HepG2 (cell line): Measurements from ENCODE around the gene RSBN1L. TPM values are rescaled to one million over a fixed set of nuclear protein-coding genes. Genes with fewer than 3 reads are reported as not detected.

Experiments
- ATAC-seq: fragments of 200-7000 bp; cut with Tn5 transposase; 3 replicates; pipeline ENCODE4 v1.9.1; 2020; ENCODE audit warnings: mild to moderate bottlenecking, moderate library complexity
- BruUV-seq: library from RNA; stranded (reverse); fragments of 400-500 nt; replicated peaks from 2 replicates; lab custom pipeline; 2021; lab: Mats Ljungman, UMichigan
- CTCF ChIA-PET: fragments of 300-600 bp; formaldehyde crosslinking; extraction: SDS; loops from one replicate; lab custom pipeline; 2021; ENCODE audit warnings: low total read pairs, inconsistent platforms, low intra/inter-chr PET ratio; lab: Yijun Ruan, JAX
- POLR2A ChIA-PET: fragments of 350-600 bp; sonication (Branson Sonifier 250); formaldehyde crosslinking; loops from one replicate; lab custom pipeline; 2020; ENCODE audit warnings: antibody characterized with exemption, inconsistent platforms; lab: Yijun Ruan, JAX
- DNase-seq: peaks from one replicate; pipeline ENCODE4 v3.0.0-alpha.2; 2015; ENCODE audit warnings: low spot score
- FAIRE-seq: peaks from 3 replicates; lab custom pipeline; 2011; peaks lifted over from hg19 to GRCh38; lab: Jason Lieb, UNC
- H2AFZ ChIP-seq: one replicate; pipeline ENCODE4 v1.6.1; 2011; ENCODE audit warnings: low read length, inconsistent platforms
- H3K27ac ChIP-seq: fragments of 300-600 bp; 3 replicates; pipeline ENCODE4 v1.8.0; 2011; ENCODE audit warnings: mixed run types, mild to moderate bottlenecking, mixed read lengths, low read length, inconsistent platforms; ENCODE audit not compliant: insufficient read depth; ENCODE audit errors: extremely low read length
- H3K27me3 ChIP-seq, 2 experiments: fragments of 200-600 bp in 1 of 2; 2 replicates in 1 of 2; 3 replicates in 1 of 2; pipeline versions ENCODE4 v1.6.0 to v1.8.0; 2011; ENCODE audit warnings: low read length in 2 of 2, mild to moderate bottlenecking in 2 of 2, moderate library complexity in 2 of 2, inconsistent platforms in 1 of 2; ENCODE audit not compliant: insufficient read depth in 2 of 2, control insufficient read depth in 1 of 2
- H3K36me3 ChIP-seq, 2 experiments: fragments of 200-600 bp in 1 of 2; replicated peaks in 1 of 2; 2 replicates in 1 of 2; 3 replicates in 1 of 2; pipeline versions ENCODE4 v1.5.1 to v1.8.0; 2011; ENCODE audit warnings: low read length in 2 of 2, inconsistent platforms in 1 of 2; ENCODE audit not compliant: insufficient read depth in 2 of 2, control insufficient read depth in 1 of 2
- H3K4me1 ChIP-seq: 2 replicates; pipeline ENCODE4 v1.5.1; 2012; ENCODE audit warnings: low read length, inconsistent platforms; ENCODE audit not compliant: insufficient read depth
- H3K4me2 ChIP-seq: 2 replicates; pipeline ENCODE4 v1.6.0; 2011; ENCODE audit warnings: low read depth, low read length, inconsistent platforms
- H3K4me3 ChIP-seq, 3 experiments: fragments of 200-600 bp in 1 of 3; sonication (generic), shearing (Covaris generic) in 1 of 3; replicated peaks in 1 of 3; 2 replicates each; pipeline ENCODE4 v1.5.1; 2011 to 2016; ENCODE audit warnings: low read length in 3 of 3, inconsistent platforms in 2 of 3, low read depth in 2 of 3, mild to moderate bottlenecking in 2 of 3, control low read depth in 1 of 3, mixed read lengths in 1 of 3; ENCODE audit not compliant: insufficient read depth in 1 of 3
- H3K79me2 ChIP-seq: one replicate; pipeline ENCODE4 v1.6.1; 2011; ENCODE audit warnings: low read length, inconsistent platforms; ENCODE audit not compliant: insufficient read depth
- H3K9ac ChIP-seq: 2 replicates; pipeline ENCODE4 v1.6.0; 2011; ENCODE audit warnings: mild to moderate bottlenecking, low read depth, low read length, inconsistent platforms; ENCODE audit not compliant: insufficient read depth
- H3K9me3 ChIP-seq: 2 replicates; pipeline ENCODE4 v1.5.1; 2012; ENCODE audit warnings: mild to moderate bottlenecking, low read length
- H4K20me1 ChIP-seq: 2 replicates; pipeline ENCODE4 v1.6.0; 2011; ENCODE audit warnings: inconsistent platforms, mild to moderate bottlenecking, low read length, moderate library complexity; ENCODE audit not compliant: insufficient read depth
- ETV6 ChIP-seq: sonication (generic); formaldehyde crosslinking; conservative IDR thresholded peaks from 2 replicates; pipeline ENCODE4 v1.4.0; 2020; ENCODE audit warnings: missing genetic modification reagents
- LCORL ChIP-seq, 2 experiments: fragments of 450-650 bp in 1 of 2; sonication (generic) in 1 of 2; formaldehyde crosslinking in 1 of 2; IDR thresholded peaks; 2 replicates each; pipeline versions ENCODE4 v1.5.0 to v1.6.1; 2017 to 2020; ENCODE audit warnings: antibody characterized with exemption in 1 of 2, missing genetic modification reagents in 1 of 2
- NCOA1 ChIP-seq: sonication (generic); formaldehyde crosslinking; IDR thresholded peaks from 2 replicates; pipeline ENCODE4 v1.9.0; 2021; ENCODE audit warnings: missing genetic modification reagents
- RBM22 ChIP-seq: fragments of 200-400 bp; formaldehyde crosslinking; optimal IDR thresholded peaks from 2 replicates; pipeline ENCODE3; 2017; ENCODE audit warnings: mild to moderate bottlenecking, low read length, moderate library complexity
- RFXANK ChIP-seq: IDR thresholded peaks from 2 replicates; pipeline ENCODE4 v1.6.1; 2016
- SPEN ChIP-seq: sonication (generic); formaldehyde crosslinking; IDR thresholded peaks from 2 replicates; pipeline ENCODE4 v1.5.1; 2020; ENCODE audit warnings: low read depth, mild to moderate bottlenecking, missing genetic modification reagents
- XBP1 ChIP-seq: sonication (generic); formaldehyde crosslinking; IDR thresholded peaks from 2 replicates; pipeline ENCODE4 v1.5.0; 2020; ENCODE audit warnings: missing genetic modification reagents
- ZNF354B ChIP-seq: sonication (generic); formaldehyde crosslinking; IDR thresholded peaks from 2 replicates; pipeline ENCODE4 v1.8.0; 2022; ENCODE audit warnings: mild to moderate bottlenecking, missing genetic modification reagents
- ZNF530 ChIP-seq: sonication (generic); formaldehyde crosslinking; IDR thresholded peaks from 2 replicates; pipeline ENCODE4 v1.5.0; 2020; ENCODE audit warnings: low read depth, mild to moderate bottlenecking, missing genetic modification reagents
- ZNF788 ChIP-seq: sonication (generic); formaldehyde crosslinking; IDR thresholded peaks from 2 replicates; pipeline ENCODE4 v1.5.0; 2020; ENCODE audit warnings: mild to moderate bottlenecking, missing genetic modification reagents, borderline replicate concordance
- WGBS: methylation state at CpG from one replicate; pipeline ENCODE4 v1.1.6; 2017; ENCODE audit warnings: low lambda C conversion rate; 5-methylcytosine and 5-hydroxymethylcytosine counted together
- in situ Hi-C: cut with HindIII; loops from 2 replicates; pipeline ENCODE4 v1.10.0; 2017; ENCODE audit warnings: low pct_unique_long_range_greater_than_20kb; ENCODE audit not compliant: extremely low pct_ligation_motif_present
- intact Hi-C: fragments of 100-400 bp; cut with micrococcal nuclease; formaldehyde crosslinking; loops from one replicate; pipeline ENCODE4 v1.10.0; 2022; ENCODE audit not compliant: unreplicated experiment
- polyA plus RNA-seq, 8 experiments: library from polyadenylated mRNA; depleted of rRNA in 3 of 8; stranded (reverse) in 7 of 8; unstranded in 1 of 8; fragments of >200 nt; fragmentation: Illumina TruSeq in 4 of 8; extraction: Trizol in 4 of 8; gene quantifications; 2 replicates each; pipeline versions ENCODE4 v1.2.1 to v1.2.3, GENCODE V29; 2011 to 2016; ENCODE audit warnings: low read depth in 4 of 8, missing spikeins in 1 of 8, mixed read lengths in 1 of 8; ENCODE audit not compliant: insufficient read depth in 1 of 8
- total RNA-seq, 5 experiments: library from RNA; depleted of rRNA; stranded (reverse); fragments of >200 nt; fragmentation: Illumina TruSeq; extraction: Trizol; gene quantifications; 2 replicates each; pipeline ENCODE4 v1.2.3, GENCODE V29; 2016; ENCODE audit warnings: low read depth in 1 of 5
- TF ChIP-seq, protein P1 (sequence below): sonication (generic); formaldehyde crosslinking; conservative IDR thresholded peaks from 2 replicates; pipeline ENCODE4 v1.8.0; 2022; ENCODE audit warnings: mild to moderate bottlenecking, moderate library complexity, missing genetic modification reagents
- TF ChIP-seq, protein P2 (sequence below): sonication (generic); formaldehyde crosslinking; IDR thresholded peaks from 2 replicates; pipeline ENCODE4 v1.9.0; 2021; ENCODE audit warnings: missing genetic modification reagents, borderline replicate concordance
- TF ChIP-seq, protein P3 (sequence below): sonication (generic); formaldehyde crosslinking; IDR thresholded peaks from 2 replicates; pipeline ENCODE4 v1.4.0; 2020; ENCODE audit warnings: mild to moderate bottlenecking, missing genetic modification reagents

The RSBN1L gene
- total and polyA plus RNA-seq, 2 of the 13 experiments (the other 11 are each of a cell fraction or from before 2014, with no cell fraction given) = 7.7 to 21.3 TPM

DNA sequence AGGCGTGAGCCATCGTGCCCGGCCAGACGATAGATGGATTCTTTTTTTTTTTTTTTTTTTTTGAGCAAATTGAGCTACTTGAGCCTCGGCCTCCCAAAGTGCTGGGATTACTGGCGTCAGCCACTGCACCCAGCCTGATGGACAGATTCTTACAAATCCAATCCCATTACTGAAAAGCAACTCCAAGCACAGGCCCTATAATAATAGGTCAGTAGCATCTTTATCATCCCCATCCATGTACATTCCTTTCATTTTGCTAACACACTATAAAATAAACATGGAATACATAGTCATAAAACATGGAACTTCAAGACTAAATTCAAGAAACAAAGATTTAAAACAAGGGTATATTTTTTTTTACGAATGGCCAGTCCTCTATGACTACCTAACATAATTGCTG lies 16.0 kb upstream of the RSBN1L start:
- H3K4me1 ChIP-seq = peaks cover 16% of the 10 kb centered on the region
- no peak overlapping the region for H3K9ac ChIP-seq
- no peak overlapping the region for H3K4me3 ChIP-seq
- TF ChIP-seq ZNF788 (CRISPR knock-in tag) = no peak
- TF ChIP-seq, protein P1, sequence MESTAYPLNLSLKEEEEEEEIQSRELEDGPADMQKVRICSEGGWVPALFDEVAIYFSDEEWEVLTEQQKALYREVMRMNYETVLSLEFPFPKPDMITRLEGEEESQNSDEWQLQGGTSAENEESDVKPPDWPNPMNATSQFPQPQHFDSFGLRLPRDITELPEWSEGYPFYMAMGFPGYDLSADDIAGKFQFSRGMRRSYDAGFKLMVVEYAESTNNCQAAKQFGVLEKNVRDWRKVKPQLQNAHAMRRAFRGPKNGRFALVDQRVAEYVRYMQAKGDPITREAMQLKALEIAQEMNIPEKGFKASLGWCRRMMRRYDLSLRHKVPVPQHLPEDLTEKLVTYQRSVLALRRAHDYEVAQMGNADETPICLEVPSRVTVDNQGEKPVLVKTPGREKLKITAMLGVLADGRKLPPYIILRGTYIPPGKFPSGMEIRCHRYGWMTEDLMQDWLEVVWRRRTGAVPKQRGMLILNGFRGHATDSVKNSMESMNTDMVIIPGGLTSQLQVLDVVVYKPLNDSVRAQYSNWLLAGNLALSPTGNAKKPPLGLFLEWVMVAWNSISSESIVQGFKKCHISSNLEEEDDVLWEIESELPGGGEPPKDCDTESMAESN (CRISPR knock-in tag) = no peak
- TF ChIP-seq ETV6 (CRISPR knock-in tag) = no peak
- TF ChIP-seq NCOA1 = no peak
- no peak for TF ChIP-seq SPEN (CRISPR knock-in tag)
- no peak for TF ChIP-seq RFXANK
- TF ChIP-seq, protein P2, sequence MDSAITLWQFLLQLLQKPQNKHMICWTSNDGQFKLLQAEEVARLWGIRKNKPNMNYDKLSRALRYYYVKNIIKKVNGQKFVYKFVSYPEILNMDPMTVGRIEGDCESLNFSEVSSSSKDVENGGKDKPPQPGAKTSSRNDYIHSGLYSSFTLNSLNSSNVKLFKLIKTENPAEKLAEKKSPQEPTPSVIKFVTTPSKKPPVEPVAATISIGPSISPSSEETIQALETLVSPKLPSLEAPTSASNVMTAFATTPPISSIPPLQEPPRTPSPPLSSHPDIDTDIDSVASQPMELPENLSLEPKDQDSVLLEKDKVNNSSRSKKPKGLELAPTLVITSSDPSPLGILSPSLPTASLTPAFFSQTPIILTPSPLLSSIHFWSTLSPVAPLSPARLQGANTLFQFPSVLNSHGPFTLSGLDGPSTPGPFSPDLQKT = no peak
- no peak for TF ChIP-seq ZNF530 (CRISPR knock-in tag)
- no peak for TF ChIP-seq LCORL (IDR thresholded peaks at IDR 0.05)
- TF ChIP-seq LCORL (CRISPR knock-in tag; IDR thresholded peaks at IDR 0.05) = no peak
- no peak for TF ChIP-seq XBP1
- TF ChIP-seq RBM22 = no peak
- no peak for TF ChIP-seq ZNF354B (CRISPR knock-in tag)
- TF ChIP-seq, protein P3, sequence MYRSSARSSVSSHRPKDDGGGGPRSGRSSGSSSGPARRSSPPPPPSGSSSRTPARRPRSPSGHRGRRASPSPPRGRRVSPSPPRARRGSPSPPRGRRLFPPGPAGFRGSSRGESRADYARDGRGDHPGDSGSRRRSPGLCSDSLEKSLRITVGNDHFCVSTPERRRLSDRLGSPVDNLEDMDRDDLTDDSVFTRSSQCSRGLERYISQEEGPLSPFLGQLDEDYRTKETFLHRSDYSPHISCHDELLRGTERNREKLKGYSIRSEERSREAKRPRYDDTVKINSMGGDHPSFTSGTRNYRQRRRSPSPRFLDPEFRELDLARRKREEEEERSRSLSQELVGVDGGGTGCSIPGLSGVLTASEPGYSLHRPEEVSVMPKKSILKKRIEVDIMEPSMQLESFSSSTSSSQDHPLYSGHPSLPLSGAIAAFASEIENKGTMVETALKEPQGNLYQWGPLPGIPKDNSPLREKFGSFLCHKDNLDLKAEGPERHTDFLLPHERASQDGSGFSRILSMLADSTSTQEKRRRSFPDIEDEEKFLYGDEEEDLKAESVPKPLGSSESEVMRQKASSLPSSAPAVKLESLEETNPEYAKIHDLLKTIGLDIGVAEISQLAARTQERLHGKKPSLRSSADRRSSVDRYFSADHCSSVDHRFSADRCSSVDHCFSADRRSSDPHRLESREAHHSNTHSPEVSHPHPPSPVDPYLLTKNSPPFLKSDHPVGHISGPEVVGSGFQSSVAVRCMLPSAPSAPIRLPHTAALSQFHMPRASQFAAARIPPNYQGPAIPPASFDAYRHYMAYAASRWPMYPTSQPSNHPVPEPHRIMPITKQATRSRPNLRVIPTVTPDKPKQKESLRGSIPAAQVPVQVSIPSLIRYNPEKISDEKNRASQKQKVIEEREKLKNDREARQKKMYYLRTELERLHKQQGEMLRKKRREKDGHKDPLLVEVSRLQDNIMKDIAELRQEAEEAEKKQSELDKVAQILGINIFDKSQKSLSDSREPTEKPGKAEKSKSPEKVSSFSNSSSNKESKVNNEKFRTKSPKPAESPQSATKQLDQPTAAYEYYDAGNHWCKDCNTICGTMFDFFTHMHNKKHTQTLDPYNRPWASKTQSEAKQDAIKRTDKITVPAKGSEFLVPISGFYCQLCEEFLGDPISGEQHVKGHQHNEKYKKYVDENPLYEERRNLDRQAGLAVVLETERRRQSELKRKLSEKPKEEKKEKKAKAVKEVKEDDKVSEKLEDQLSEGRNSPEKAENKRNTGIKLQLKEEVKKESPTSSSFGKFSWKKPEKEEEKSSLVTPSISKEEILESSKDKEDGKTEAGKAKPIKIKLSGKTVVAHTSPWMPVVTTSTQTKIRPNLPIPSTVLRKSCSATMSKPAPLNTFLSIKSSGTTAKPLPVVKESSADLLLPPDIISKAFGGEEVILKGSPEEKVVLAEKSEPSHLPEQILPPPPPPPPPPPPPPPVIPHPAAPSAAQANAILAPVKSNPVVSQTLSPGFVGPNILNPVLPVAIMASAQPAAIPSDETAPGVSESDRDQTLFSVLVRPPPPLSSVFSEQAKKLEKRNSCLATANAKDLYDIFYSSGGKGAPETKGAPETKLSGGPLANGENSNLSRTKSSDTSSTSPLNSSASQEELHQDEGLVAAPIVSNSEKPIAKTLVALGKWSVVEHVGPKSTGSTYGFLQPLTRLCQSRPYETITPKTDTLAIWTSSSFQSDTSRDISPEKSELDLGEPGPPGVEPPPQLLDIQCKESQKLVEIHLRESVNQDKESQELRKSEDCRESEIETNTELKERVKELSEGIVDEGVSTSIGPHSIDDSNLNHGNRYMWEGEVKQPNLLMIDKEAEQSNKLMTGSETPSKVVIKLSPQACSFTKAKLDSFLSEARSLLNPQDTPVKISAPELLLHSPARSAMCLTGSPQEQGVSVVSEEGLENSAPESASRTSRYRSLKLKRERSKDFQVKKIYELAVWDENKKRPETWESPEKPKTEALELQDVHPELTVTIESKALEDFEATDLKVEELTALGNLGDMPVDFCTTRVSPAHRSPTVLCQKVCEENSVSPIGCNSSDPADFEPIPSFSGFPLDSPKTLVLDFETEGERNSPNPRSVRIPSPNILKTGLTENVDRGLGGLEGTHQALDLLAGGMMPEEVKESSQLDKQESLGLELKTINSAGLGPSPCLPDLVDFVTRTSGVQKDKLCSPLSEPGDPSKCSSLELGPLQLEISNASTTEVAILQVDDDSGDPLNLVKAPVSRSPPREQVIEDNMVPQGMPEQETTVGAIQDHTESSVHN (CRISPR knock-in tag) = no peak
- H3K4me2 ChIP-seq = no peak overlapping the region
- ChIA-PET CTCF (no interaction called here), POLR2A (no interaction called here)
- ATAC-seq (no peak), DNase-seq (no peak), FAIRE-seq (no peak)
- H4K20me1 ChIP-seq = 0 out of 2 replicates have a peak, but pooled peaks cover 4% of the 10 kb centered on the region
- intact Hi-C loops = no loop called here
- in situ Hi-C loops = no loop called here
- no peaks in the 10 kb centered on the region for H3K27me3 ChIP-seq
- peaks cover 3% of the 10 kb centered on the region for H3K79me2 ChIP-seq
- H3K27ac ChIP-seq = no peak overlapping the region
- no peak overlapping the region for H2AFZ ChIP-seq
- H3K36me3 ChIP-seq = peaks cover 3 to 30% of the 10 kb centered on the region in 2 experiments; a peak in 4 of 5 replicates
- H3K9me3 ChIP-seq = no peaks in the 10 kb centered on the region
- no TSS peak for BruUV-seq
- WGBS = 97% methylated on average over 7 of the region's 7 CpGs
